GM12878 (cell line): ENCODE measurements around the gene SCRT2.

Experiments used
- GATAD2B ChIP-seq: fragments of 450-650 bp; conservative IDR thresholded peaks from 2 replicates; pipeline ENCODE4 v1.6.1; 2017; ENCODE audit warnings: low read depth, mild to moderate bottlenecking, moderate library complexity
- TAF1 ChIP-seq: IDR thresholded peaks from 2 replicates; pipeline ENCODE4 v1.6.1; 2011; ENCODE audit warnings: mild to moderate bottlenecking, low read depth, low read length, borderline replicate concordance

- no peak for TF ChIP-seq TAF1
- TF ChIP-seq GATAD2B: no peak
These were observed 11.0 kb downstream of the SCRT2 start for GRCh38 chr20:664576-664975.
